H1 (cell line): Measurements from ENCODE around the gene IL1RAPL1. TPM values are rescaled to one million over a fixed set of nuclear protein-coding genes. Genes with fewer than 3 reads are reported as not detected.

Experiments used
- BRCA1 ChIP-seq: IDR thresholded peaks from 2 replicates; pipeline ENCODE4 v1.6.1; 2012; ENCODE audit warnings: low read depth, low read length, improper control_type of control experiment
- RNF2 ChIP-seq: fragments of 200-900, 300-1000 bp; sonication (generic); IDR thresholded peaks from 2 replicates; pipeline ENCODE4 v1.7.1; 2016; ENCODE audit warnings: borderline replicate concordance, low read depth, mild to moderate bottlenecking, antibody characterized with exemption, low read length; ENCODE audit not compliant: poor library complexity, severe bottlenecking; ENCODE audit errors: missing control alignments
- RXRA ChIP-seq: IDR thresholded peaks from 2 replicates; pipeline ENCODE4 v1.6.1; 2011; ENCODE audit warnings: low read depth, mild to moderate bottlenecking, low read length, moderate library complexity; ENCODE audit not compliant: insufficient read depth
- SAP30 ChIP-seq: fragments of 300-600 bp; sonication (generic); IDR thresholded peaks from 2 replicates; pipeline ENCODE4 v1.7.1; 2012; ENCODE audit warnings: low read length, moderate library complexity, mild to moderate bottlenecking, inconsistent platforms; ENCODE audit not compliant: insufficient read depth, insufficient replicate concordance
- SP2 ChIP-seq: IDR thresholded peaks from 2 replicates; pipeline ENCODE4 v1.6.1; 2012; ENCODE audit warnings: mild to moderate bottlenecking, low read length, inconsistent platforms
- polyA plus RNA-seq, 7 experiments: library from polyadenylated mRNA; depleted of rRNA in 3 of 7; stranded (reverse) in 5 of 7; unstranded in 2 of 7; fragments of >200 nt in 5 of 7; fragments of 200-250 nt in 2 of 7; gene quantifications; 1 replicate in 5 of 7; 2 replicates in 1 of 7; 4 replicates in 1 of 7; pipeline versions ENCODE4 v1.2.1 to v1.2.3, GENCODE V29; 2011 to 2013; ENCODE audit warnings: missing spikeins in 2 of 7, mixed read lengths in 2 of 7
- total RNA-seq: library from RNA; stranded (reverse); fragmentation: NEBNext Ultra II Directional; extraction: Animal tissue kit (Norgen Biotek cat#: 25700); gene quantifications from 2 replicates; pipeline ENCODE4 v1.2.1, GENCODE V29; 2021

Gene IL1RAPL1
- total and polyA plus RNA-seq, 2 of the 8 experiments (the other 6 are each of a cell fraction or from before 2014, with no cell fraction given): 0.11 to 0.35 TPM

DNA sequence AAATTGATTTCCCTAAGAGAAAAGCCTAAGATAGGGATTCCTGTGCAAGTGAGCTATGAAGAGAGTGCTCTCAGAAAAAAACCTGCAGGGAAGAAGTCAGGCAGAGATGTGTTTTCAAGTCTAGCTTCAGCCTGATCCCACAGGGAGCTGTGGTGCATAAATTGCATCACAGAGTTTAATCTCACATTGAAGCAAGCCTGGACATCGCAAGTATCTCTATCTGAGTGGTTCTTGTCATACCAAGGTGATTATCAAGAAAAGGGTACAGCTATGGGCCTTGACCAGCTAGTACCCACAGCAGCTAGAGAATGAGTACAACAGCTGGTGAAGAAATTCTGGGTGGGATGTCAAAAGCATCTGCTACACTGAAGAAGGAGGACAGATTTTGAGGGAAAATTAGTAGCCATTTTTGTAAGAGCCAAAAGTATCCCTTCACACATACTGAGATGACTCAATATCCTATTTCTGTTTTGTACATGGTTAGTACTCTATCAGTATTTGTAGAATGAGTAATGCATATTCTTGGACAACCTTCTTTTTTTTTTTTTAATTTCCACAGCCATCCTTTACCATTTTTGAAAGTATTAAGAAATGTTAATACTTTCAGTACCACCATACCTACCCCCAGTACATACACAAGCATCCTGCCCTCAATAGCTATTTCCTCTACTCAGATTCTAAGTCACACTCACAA, 708.9 kb downstream of the IL1RAPL1 start (continued):
- TF ChIP-seq BRCA1 (no peak), SAP30 (no peak), RXRA (no peak), RNF2 (no peak), SP2 (no peak)
